Measurements from ENCODE around the gene SULT4A1. TPM values are rescaled to one million over a fixed set of nuclear protein-coding genes. Genes with fewer than 3 reads are reported as not detected.

The SULT4A1 gene
- total RNA-seq, 1 experiment from 2014 or later, result 15.0 TPM

GRCh38 chr22:43900206-43900605, 37.9 kb upstream of the SULT4A1 start:
- H2AK5ac ChIP-seq (ENCODE audit: insufficient read length, low read length), result no peak overlapping the region
- no peak overlapping the region for H2BK5ac ChIP-seq (ENCODE audit: insufficient read length, low read length)
- H3K4me1 ChIP-seq (ENCODE audit: insufficient read depth, low read length), result no peaks in the 10 kb centered on the region
- H3K23me2 ChIP-seq (ENCODE audit: insufficient read length, low read depth, low read length, poor library complexity, severe bottlenecking), result no peaks in the 10 kb centered on the region
- H2BK12ac ChIP-seq (ENCODE audit: insufficient read length, low read depth, low read length), result no peak overlapping the region
- peaks cover 2 to 7% of the 10 kb centered on the region in 2 experiments; a peak in 1 of 4 replicates for H3K4me1 Mint-ChIP-seq
- H3T11ph ChIP-seq (ENCODE audit: low read length), result no peak overlapping the region
- no peak overlapping the region for H3K56ac ChIP-seq (ENCODE audit: insufficient read length, low read depth, low read length)
- H3K79me1 ChIP-seq (ENCODE audit: insufficient read depth, low read depth, low read length, poor library complexity, severe bottlenecking), result no peaks in the 10 kb centered on the region
- no peaks in the 10 kb centered on the region for H3K27me3 ChIP-seq (ENCODE audit: insufficient read depth, low read length)
- H2BK120ac ChIP-seq (ENCODE audit: low read depth, low read length, poor library complexity, severe bottlenecking), result no peak overlapping the region
- no peak overlapping the region for H3K14ac ChIP-seq (ENCODE audit: insufficient read depth, low read length)
- peaks cover 26% of the 10 kb centered on the region for H3K27me3 Mint-ChIP-seq (ENCODE audit: low read depth)
- H3K4me3 Mint-ChIP-seq, result no peak overlapping the region
- H4K8ac ChIP-seq (replicated peaks; ENCODE audit: insufficient read length, low read depth, low read length), result no peak overlapping the region
- peaks cover 0 to 11% (median 0%) of the 10 kb centered on the region in 3 experiments; a peak in 3 of 7 replicates for H3K36me3 Mint-ChIP-seq (ENCODE audit: insufficient read depth in 1 of 3, low read depth in 3 of 3)
- no peak overlapping the region for H3K23ac ChIP-seq (ENCODE audit: insufficient read length, low read depth, low read length)
- H3K27ac ChIP-seq (ENCODE audit: insufficient read length, low read depth, low read length), result no peak overlapping the region
- H3K18ac ChIP-seq (ENCODE audit: insufficient read length, low read depth, low read length), result no peak overlapping the region
- no peak overlapping the region for H4K91ac ChIP-seq (ENCODE audit: insufficient read length, low read depth, low read length)
- H3K9ac ChIP-seq (ENCODE audit: extremely low read depth, insufficient read length, low read length), result no peak overlapping the region
- H3K4ac ChIP-seq (ENCODE audit: low read depth, low read length), result no peak overlapping the region
- no peak for DNase-seq
- H4K5ac ChIP-seq (ENCODE audit: insufficient read length, low read depth, low read length), result no peak overlapping the region
- no peaks in the 10 kb centered on the region for H3K79me2 ChIP-seq (ENCODE audit: insufficient read depth, low read length)
- H2BK20ac ChIP-seq (ENCODE audit: low read depth, low read length, poor library complexity, severe bottlenecking), result no peak overlapping the region
- no peak overlapping the region for H3K4me2 ChIP-seq (ENCODE audit: insufficient read depth, insufficient read length, low read length)
- no peak for TF ChIP-seq CTCF (conservative IDR thresholded peaks at IDR 0.05)
- no peak overlapping the region for H2BK15ac ChIP-seq (ENCODE audit: low read depth, low read length)
- no peaks in the 10 kb centered on the region for H4K20me1 ChIP-seq (ENCODE audit: control insufficient read depth, insufficient read depth, insufficient read length)
- peaks cover 11% of the 10 kb centered on the region in 2 experiments; a peak in 4 of 5 replicates for H3K9me3 Mint-ChIP-seq
- WGBS (ENCODE audit: extremely low coverage, insufficient read length, low lambda C conversion rate), result no CpG with 5 or more reads among the region's 7 CpGs
- H3K9me3 ChIP-seq (ENCODE audit: control insufficient read depth, low read depth, low read length), result no peaks in the 10 kb centered on the region
- no peak overlapping the region for H3K27ac Mint-ChIP-seq
- H2AFZ ChIP-seq (ENCODE audit: low read length), result no peak overlapping the region

Data from H9 (cell line).